GM23338 (cell line): ENCODE measurements around the gene FMOD. TPM values are rescaled to one million over a fixed set of nuclear protein-coding genes. Genes with fewer than 3 reads are reported as not detected.

ENCODE experiments used
- ATAC-seq: fragments of 200-7000 bp; cut with Tn5 transposase; 3 replicates; pipeline ENCODE4 v1.9.1; 2020
- DNase-seq: peaks from one replicate; pipeline ENCODE4 v3.0.0-alpha.2; 2015; ENCODE audit warnings: low spot score
- H2AFZ ChIP-seq: fragments of 200-600 bp; sonication (generic); 2 replicates; pipeline ENCODE4 v1.8.0; 2016; ENCODE audit warnings: antibody characterized with exemption, mild to moderate bottlenecking, moderate library complexity
- H3F3A ChIP-seq: fragments of 200-600 bp; sonication (generic); replicated peaks from 2 replicates; pipeline ENCODE4 v1.8.0; 2017; ENCODE audit warnings: antibody characterized with exemption, mixed run types, low read depth
- H3K27ac ChIP-seq: fragments of 200-600 bp; sonication (generic); 2 replicates; pipeline ENCODE4 v1.6.1; 2016; ENCODE audit warnings: low read depth
- H3K27me3 ChIP-seq: fragments of 200-600 bp; sonication (generic); 2 replicates; pipeline ENCODE4 v1.8.0; 2016; ENCODE audit warnings: mild to moderate bottlenecking, mixed run types, moderate library complexity; ENCODE audit not compliant: insufficient read depth
- H3K36me3 ChIP-seq: fragments of 200-600 bp; sonication (generic); 2 replicates; pipeline ENCODE4 v1.8.0; 2016; ENCODE audit warnings: mild to moderate bottlenecking; ENCODE audit not compliant: insufficient read depth
- H3K4me1 ChIP-seq: fragments of 200-600 bp; sonication (generic); 2 replicates; pipeline ENCODE4 v1.8.0; 2016; ENCODE audit warnings: mild to moderate bottlenecking, moderate library complexity; ENCODE audit not compliant: insufficient read depth
- H3K4me2 ChIP-seq: fragments of 200-600 bp; sonication (generic); 2 replicates; pipeline ENCODE4 v1.7.1; 2017; ENCODE audit warnings: mixed run types
- H3K4me3 ChIP-seq: fragments of 200-600 bp; sonication (generic); 2 replicates; pipeline ENCODE4 v1.6.1; 2016; ENCODE audit warnings: mixed run types
- H3K79me2 ChIP-seq: fragments of 200-600 bp; sonication (generic); replicated peaks from 2 replicates; pipeline ENCODE4 v1.8.0; 2017; ENCODE audit warnings: mild to moderate bottlenecking; ENCODE audit not compliant: insufficient read depth
- H3K9me2 ChIP-seq: fragments of 200-600 bp; sonication (generic); 2 replicates; pipeline ENCODE4 v1.8.0; 2017; ENCODE audit not compliant: insufficient read depth
- H4K20me1 ChIP-seq: fragments of 200-600 bp; sonication (generic); replicated peaks from 2 replicates; pipeline ENCODE4 v1.8.0; 2017; ENCODE audit warnings: mild to moderate bottlenecking; ENCODE audit not compliant: insufficient read depth
- H3K27ac Mint-ChIP-seq: 2 replicates; pipeline ENCODE4 v1.8.0; 2020; ENCODE audit warnings: inconsistent platforms, mild to moderate bottlenecking, moderate library complexity, mixed read lengths
- H3K27me3 Mint-ChIP-seq: 3 replicates; pipeline ENCODE4 v1.8.0; 2022; ENCODE audit warnings: low read depth, mild to moderate bottlenecking, moderate library complexity, mixed read lengths, inconsistent platforms; ENCODE audit not compliant: insufficient read depth, poor library complexity
- H3K36me3 Mint-ChIP-seq: 3 replicates; pipeline ENCODE4 v1.8.0; 2021; ENCODE audit warnings: low read depth, mild to moderate bottlenecking, inconsistent platforms, moderate library complexity, mixed read lengths
- H3K4me1 Mint-ChIP-seq: 3 replicates; pipeline ENCODE4 v1.8.0; 2020; ENCODE audit warnings: mild to moderate bottlenecking, inconsistent platforms, mixed read lengths
- H3K4me3 Mint-ChIP-seq: 3 replicates; pipeline ENCODE4 v1.8.0; 2021; ENCODE audit warnings: moderate library complexity, mild to moderate bottlenecking, inconsistent platforms, mixed read lengths
- H3K9me3 Mint-ChIP-seq: 3 replicates; pipeline ENCODE4 v1.8.0; 2020; ENCODE audit warnings: moderate library complexity, mild to moderate bottlenecking, inconsistent platforms, mixed read lengths
- CREB1 ChIP-seq: fragments of 250-450 bp; sonication (Bioruptor Pico); IDR thresholded peaks from 2 replicates; pipeline ENCODE4 v1.5.0; 2020; ENCODE audit warnings: low read depth, mild to moderate bottlenecking, moderate library complexity
- EZH2 ChIP-seq: fragments of 200-600 bp; sonication (generic); IDR thresholded peaks from one replicate; pipeline ENCODE4 v1.8.0; 2017; ENCODE audit warnings: antibody characterized with exemption, mild to moderate bottlenecking, low read depth; ENCODE audit not compliant: unreplicated experiment
- EZH2phosphoT487 ChIP-seq: fragments of 200-600 bp; sonication (generic); IDR thresholded peaks from one replicate; pipeline ENCODE4 v1.8.1; 2018; ENCODE audit warnings: antibody characterized with exemption; ENCODE audit not compliant: unreplicated experiment
- JUNB ChIP-seq: IDR thresholded peaks from one replicate; pipeline ENCODE4 v1.6.1; 2016; ENCODE audit warnings: antibody characterized with exemption; ENCODE audit not compliant: unreplicated experiment
- NANOG ChIP-seq: IDR thresholded peaks from 2 replicates; pipeline ENCODE4 v1.6.1; 2016; ENCODE audit warnings: antibody characterized with exemption, borderline replicate concordance
- POLR2AphosphoS5 ChIP-seq: IDR thresholded peaks from 2 replicates; pipeline ENCODE4 v1.6.1; 2016; ENCODE audit warnings: antibody characterized with exemption, low read depth
- STAT1 ChIP-seq: IDR thresholded peaks from one replicate; pipeline ENCODE4 v1.6.1; 2016; ENCODE audit warnings: antibody characterized with exemption; ENCODE audit not compliant: unreplicated experiment
- ZNF114 ChIP-seq: fragments of 250-450 bp; sonication (Bioruptor Pico); IDR thresholded peaks from 2 replicates; pipeline ENCODE4 v1.5.0; 2020; ENCODE audit warnings: mild to moderate bottlenecking, moderate library complexity
- polyA plus RNA-seq: library from polyadenylated mRNA; unstranded; fragments of >200 nt; fragmentation: Nextera tagmentation; extraction: Ambion mirVana; gene quantifications from 2 replicates; pipeline ENCODE4 v1.2.1, GENCODE V29; 2016
- total RNA-seq: library from RNA; depleted of rRNA; stranded (reverse); fragments of >200 nt; shearing (Covaris generic); gene quantifications from 2 replicates; pipeline ENCODE4 v1.2.3, GENCODE V29; 2014
- TF ChIP-seq, protein P1 (sequence below): IDR thresholded peaks from 2 replicates; pipeline ENCODE4 v1.6.1; 2016; ENCODE audit warnings: antibody characterized with exemption
- TF ChIP-seq, protein P2 (sequence below): fragments of 250-450 bp; sonication (Bioruptor Pico); IDR thresholded peaks from 2 replicates; pipeline ENCODE4 v1.5.0; 2020; ENCODE audit warnings: mild to moderate bottlenecking, moderate library complexity
- TF ChIP-seq, protein P3 (sequence below), 2 experiments: fragments of 200-600 bp in 1 of 2; sonication (generic) in 1 of 2; conservative IDR thresholded peaks; 2 replicates each; pipeline versions ENCODE4 v1.5.1 to v1.6.1; 2016 to 2017; ENCODE audit warnings: antibody characterized with exemption in 2 of 2, low read depth in 2 of 2, mild to moderate bottlenecking in 2 of 2, moderate library complexity in 1 of 2
- TF ChIP-seq, protein P4 (sequence below): IDR thresholded peaks from one replicate; pipeline ENCODE4 v1.6.1; 2018; ENCODE audit warnings: antibody characterized with exemption; ENCODE audit not compliant: unreplicated experiment

FMOD gene
- total and polyA plus RNA-seq, 2 experiments from 2014 or later = 0.27 to 1.3 TPM

DNA sequence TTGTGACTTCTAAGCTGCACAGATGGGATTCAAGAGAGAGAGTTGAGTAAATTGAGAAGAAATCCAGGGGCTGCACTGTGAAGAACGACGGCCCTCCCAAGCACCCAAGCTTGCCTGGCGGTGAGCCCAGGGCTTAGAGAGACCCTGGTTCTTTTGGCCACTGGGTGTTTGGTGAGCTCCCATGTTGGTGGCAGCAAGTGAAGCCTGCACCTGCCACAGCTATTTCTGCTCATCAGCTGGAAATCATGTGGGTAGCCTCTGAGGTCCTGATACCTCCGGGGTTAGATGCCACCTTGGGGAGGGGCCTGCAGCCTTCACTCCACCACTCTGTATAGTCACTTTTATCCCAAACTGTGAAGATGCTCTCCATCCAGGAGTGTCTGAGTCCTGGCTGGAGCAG is 51.8 kb downstream of the FMOD start:
- TF ChIP-seq EZH2 (no peak), POLR2AphosphoS5 (no peak), NANOG (no peak), CREB1 (no peak), JUNB (no peak), EZH2phosphoT487 (no peak), ZNF114 (CRISPR knock-in tag) (no peak), STAT1 (no peak)
- TF ChIP-seq, protein P1, sequence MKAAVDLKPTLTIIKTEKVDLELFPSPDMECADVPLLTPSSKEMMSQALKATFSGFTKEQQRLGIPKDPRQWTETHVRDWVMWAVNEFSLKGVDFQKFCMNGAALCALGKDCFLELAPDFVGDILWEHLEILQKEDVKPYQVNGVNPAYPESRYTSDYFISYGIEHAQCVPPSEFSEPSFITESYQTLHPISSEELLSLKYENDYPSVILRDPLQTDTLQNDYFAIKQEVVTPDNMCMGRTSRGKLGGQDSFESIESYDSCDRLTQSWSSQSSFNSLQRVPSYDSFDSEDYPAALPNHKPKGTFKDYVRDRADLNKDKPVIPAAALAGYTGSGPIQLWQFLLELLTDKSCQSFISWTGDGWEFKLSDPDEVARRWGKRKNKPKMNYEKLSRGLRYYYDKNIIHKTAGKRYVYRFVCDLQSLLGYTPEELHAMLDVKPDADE = no peak
- TF ChIP-seq, protein P2, sequence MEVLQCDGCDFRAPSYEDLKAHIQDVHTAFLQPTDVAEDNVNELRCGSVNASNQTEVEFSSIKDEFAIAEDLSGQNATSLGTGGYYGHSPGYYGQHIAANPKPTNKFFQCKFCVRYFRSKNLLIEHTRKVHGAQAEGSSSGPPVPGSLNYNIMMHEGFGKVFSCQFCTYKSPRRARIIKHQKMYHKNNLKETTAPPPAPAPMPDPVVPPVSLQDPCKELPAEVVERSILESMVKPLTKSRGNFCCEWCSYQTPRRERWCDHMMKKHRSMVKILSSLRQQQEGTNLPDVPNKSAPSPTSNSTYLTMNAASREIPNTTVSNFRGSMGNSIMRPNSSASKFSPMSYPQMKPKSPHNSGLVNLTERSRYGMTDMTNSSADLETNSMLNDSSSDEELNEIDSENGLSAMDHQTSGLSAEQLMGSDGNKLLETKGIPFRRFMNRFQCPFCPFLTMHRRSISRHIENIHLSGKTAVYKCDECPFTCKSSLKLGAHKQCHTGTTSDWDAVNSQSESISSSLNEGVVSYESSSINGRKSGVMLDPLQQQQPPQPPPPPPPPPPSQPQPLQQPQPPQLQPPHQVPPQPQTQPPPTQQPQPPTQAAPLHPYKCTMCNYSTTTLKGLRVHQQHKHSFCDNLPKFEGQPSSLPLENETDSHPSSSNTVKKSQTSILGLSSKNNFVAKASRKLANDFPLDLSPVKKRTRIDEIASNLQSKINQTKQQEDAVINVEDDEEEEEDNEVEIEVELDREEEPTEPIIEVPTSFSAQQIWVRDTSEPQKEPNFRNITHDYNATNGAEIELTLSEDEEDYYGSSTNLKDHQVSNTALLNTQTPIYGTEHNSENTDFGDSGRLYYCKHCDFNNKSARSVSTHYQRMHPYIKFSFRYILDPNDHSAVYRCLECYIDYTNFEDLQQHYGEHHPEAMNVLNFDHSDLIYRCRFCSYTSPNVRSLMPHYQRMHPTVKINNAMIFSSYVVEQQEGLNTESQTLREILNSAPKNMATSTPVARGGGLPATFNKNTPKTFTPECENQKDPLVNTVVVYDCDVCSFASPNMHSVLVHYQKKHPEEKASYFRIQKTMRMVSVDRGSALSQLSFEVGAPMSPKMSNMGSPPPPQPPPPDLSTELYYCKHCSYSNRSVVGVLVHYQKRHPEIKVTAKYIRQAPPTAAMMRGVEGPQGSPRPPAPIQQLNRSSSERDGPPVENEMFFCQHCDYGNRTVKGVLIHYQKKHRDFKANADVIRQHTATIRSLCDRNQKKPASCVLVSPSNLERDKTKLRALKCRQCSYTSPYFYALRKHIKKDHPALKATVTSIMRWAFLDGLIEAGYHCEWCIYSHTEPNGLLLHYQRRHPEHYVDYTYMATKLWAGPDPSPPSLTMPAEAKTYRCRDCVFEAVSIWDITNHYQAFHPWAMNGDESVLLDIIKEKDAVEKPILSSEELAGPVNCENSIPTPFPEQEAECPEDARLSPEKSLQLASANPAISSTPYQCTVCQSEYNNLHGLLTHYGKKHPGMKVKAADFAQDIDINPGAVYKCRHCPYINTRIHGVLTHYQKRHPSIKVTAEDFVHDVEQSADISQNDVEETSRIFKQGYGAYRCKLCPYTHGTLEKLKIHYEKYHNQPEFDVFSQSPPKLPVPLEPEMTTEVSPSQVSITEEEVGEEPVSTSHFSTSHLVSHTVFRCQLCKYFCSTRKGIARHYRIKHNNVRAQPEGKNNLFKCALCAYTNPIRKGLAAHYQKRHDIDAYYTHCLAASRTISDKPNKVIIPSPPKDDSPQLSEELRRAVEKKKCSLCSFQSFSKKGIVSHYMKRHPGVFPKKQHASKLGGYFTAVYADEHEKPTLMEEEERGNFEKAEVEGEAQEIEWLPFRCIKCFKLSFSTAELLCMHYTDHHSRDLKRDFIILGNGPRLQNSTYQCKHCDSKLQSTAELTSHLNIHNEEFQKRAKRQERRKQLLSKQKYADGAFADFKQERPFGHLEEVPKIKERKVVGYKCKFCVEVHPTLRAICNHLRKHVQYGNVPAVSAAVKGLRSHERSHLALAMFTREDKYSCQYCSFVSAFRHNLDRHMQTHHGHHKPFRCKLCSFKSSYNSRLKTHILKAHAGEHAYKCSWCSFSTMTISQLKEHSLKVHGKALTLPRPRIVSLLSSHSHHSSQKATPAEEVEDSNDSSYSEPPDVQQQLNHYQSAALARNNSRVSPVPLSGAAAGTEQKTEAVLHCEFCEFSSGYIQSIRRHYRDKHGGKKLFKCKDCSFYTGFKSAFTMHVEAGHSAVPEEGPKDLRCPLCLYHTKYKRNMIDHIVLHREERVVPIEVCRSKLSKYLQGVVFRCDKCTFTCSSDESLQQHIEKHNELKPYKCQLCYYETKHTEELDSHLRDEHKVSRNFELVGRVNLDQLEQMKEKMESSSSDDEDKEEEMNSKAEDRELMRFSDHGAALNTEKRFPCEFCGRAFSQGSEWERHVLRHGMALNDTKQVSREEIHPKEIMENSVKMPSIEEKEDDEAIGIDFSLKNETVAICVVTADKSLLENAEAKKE = no peak
- TF ChIP-seq, protein P3, sequence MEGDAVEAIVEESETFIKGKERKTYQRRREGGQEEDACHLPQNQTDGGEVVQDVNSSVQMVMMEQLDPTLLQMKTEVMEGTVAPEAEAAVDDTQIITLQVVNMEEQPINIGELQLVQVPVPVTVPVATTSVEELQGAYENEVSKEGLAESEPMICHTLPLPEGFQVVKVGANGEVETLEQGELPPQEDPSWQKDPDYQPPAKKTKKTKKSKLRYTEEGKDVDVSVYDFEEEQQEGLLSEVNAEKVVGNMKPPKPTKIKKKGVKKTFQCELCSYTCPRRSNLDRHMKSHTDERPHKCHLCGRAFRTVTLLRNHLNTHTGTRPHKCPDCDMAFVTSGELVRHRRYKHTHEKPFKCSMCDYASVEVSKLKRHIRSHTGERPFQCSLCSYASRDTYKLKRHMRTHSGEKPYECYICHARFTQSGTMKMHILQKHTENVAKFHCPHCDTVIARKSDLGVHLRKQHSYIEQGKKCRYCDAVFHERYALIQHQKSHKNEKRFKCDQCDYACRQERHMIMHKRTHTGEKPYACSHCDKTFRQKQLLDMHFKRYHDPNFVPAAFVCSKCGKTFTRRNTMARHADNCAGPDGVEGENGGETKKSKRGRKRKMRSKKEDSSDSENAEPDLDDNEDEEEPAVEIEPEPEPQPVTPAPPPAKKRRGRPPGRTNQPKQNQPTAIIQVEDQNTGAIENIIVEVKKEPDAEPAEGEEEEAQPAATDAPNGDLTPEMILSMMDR (conservative IDR thresholded peaks at IDR 0.05; ENCODE audit: low read depth in 2 of 2) = no peak
- TF ChIP-seq, protein P4, sequence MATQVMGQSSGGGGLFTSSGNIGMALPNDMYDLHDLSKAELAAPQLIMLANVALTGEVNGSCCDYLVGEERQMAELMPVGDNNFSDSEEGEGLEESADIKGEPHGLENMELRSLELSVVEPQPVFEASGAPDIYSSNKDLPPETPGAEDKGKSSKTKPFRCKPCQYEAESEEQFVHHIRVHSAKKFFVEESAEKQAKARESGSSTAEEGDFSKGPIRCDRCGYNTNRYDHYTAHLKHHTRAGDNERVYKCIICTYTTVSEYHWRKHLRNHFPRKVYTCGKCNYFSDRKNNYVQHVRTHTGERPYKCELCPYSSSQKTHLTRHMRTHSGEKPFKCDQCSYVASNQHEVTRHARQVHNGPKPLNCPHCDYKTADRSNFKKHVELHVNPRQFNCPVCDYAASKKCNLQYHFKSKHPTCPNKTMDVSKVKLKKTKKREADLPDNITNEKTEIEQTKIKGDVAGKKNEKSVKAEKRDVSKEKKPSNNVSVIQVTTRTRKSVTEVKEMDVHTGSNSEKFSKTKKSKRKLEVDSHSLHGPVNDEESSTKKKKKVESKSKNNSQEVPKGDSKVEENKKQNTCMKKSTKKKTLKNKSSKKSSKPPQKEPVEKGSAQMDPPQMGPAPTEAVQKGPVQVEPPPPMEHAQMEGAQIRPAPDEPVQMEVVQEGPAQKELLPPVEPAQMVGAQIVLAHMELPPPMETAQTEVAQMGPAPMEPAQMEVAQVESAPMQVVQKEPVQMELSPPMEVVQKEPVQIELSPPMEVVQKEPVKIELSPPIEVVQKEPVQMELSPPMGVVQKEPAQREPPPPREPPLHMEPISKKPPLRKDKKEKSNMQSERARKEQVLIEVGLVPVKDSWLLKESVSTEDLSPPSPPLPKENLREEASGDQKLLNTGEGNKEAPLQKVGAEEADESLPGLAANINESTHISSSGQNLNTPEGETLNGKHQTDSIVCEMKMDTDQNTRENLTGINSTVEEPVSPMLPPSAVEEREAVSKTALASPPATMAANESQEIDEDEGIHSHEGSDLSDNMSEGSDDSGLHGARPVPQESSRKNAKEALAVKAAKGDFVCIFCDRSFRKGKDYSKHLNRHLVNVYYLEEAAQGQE = no peak

More for the DNA sequence above, 51.8 kb downstream of the FMOD start:
- no peaks in the 10 kb centered on the region for H3K36me3 ChIP-seq
- peaks cover 5% of the 10 kb centered on the region; the same call in 1 of the 2 replicates for H3K4me1 ChIP-seq
- no peak overlapping the region for H3K27ac ChIP-seq
- no peak overlapping the region for H3K4me3 ChIP-seq
- DNase-seq (no peak), ATAC-seq (no peak)
- no peaks in the 10 kb centered on the region for H3F3A ChIP-seq
- H3K36me3 Mint-ChIP-seq = no peaks in the 10 kb centered on the region
- H3K4me2 ChIP-seq = no peak overlapping the region
- H2AFZ ChIP-seq = no peak overlapping the region
- H3K4me1 Mint-ChIP-seq = peaks cover 12% of the 10 kb centered on the region
- H4K20me1 ChIP-seq = no peaks in the 10 kb centered on the region; the same call in 1 of the 2 replicates
- H3K4me3 Mint-ChIP-seq = no peak overlapping the region
- H3K9me2 ChIP-seq = no peaks in the 10 kb centered on the region
- H3K27ac Mint-ChIP-seq = no peak overlapping the region
- peaks cover 59% of the 10 kb centered on the region for H3K27me3 ChIP-seq
- H3K79me2 ChIP-seq = no peaks in the 10 kb centered on the region
- peaks cover 25% of the 10 kb centered on the region for H3K27me3 Mint-ChIP-seq
- no peaks in the 10 kb centered on the region for H3K9me3 Mint-ChIP-seq
